Ishikawa (cell line): Measurements from ENCODE around the gene NMS.

Experiments
- CEBPB ChIP-seq: IDR thresholded peaks from 2 replicates; pipeline ENCODE4 v1.6.1; 2012
- CREB1 ChIP-seq: IDR thresholded peaks from 2 replicates; pipeline ENCODE4 v1.6.1; 2012; ENCODE audit warnings: low read depth
- EGR1 ChIP-seq: IDR thresholded peaks from 2 replicates; pipeline ENCODE4 v1.6.1; 2012
- EP300 ChIP-seq: IDR thresholded peaks from 2 replicates; pipeline ENCODE4 v1.6.1; 2012; ENCODE audit warnings: borderline replicate concordance
- FOXM1 ChIP-seq: IDR thresholded peaks from 2 replicates; pipeline ENCODE4 v1.6.1; 2012; ENCODE audit warnings: low read depth, borderline replicate concordance
- NFIC ChIP-seq: IDR thresholded peaks from 2 replicates; pipeline ENCODE4 v1.6.1; 2012
- RAD21 ChIP-seq: IDR thresholded peaks from 2 replicates; pipeline ENCODE4 v1.6.1; 2012; ENCODE audit warnings: low read depth
- REST ChIP-seq: IDR thresholded peaks from 2 replicates; pipeline ENCODE4 v1.6.1; 2012; ENCODE audit warnings: low read depth, mild to moderate bottlenecking
- TAF1 ChIP-seq: IDR thresholded peaks from 2 replicates; pipeline ENCODE4 v1.6.1; 2012; ENCODE audit warnings: low read depth, mild to moderate bottlenecking
- TCF12 ChIP-seq: IDR thresholded peaks from 2 replicates; pipeline ENCODE4 v1.6.1; 2012; ENCODE audit warnings: low read depth
- TEAD4 ChIP-seq: IDR thresholded peaks from 2 replicates; pipeline ENCODE4 v1.6.1; 2012
- YY1 ChIP-seq: IDR thresholded peaks from 2 replicates; pipeline ENCODE4 v1.6.1; 2012; ENCODE audit warnings: low read depth
- ZBTB7A ChIP-seq: IDR thresholded peaks from 2 replicates; pipeline ENCODE4 v1.6.1; 2012; ENCODE audit warnings: low read depth
- TF ChIP-seq, protein P1 (sequence below): IDR thresholded peaks from 2 replicates; pipeline ENCODE4 v1.6.1; 2012
- TF ChIP-seq, protein P2 (sequence below): IDR thresholded peaks from 2 replicates; pipeline ENCODE4 v1.6.1; 2012

NMS gene

DNA sequence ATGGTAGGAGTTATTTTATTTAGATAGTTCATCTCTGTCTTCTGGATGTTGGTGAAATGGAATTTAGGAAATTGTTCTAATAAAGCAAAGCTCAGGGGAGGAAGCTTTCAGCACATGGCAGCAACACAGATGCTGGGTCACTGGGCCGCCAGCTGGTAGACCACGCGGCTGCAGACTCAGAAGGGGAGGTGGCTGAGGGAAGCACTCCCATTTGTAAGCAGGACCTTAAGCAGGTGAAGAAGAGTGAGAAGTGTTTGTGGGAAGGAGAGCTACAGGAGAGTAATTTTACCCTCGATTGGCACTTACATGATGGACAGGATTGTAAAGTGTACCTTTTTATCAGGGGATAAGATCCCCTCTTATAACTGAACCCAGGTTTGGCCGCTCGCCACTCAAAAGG is 24.4 kb downstream of the NMS start:
- TF ChIP-seq, protein P1, sequence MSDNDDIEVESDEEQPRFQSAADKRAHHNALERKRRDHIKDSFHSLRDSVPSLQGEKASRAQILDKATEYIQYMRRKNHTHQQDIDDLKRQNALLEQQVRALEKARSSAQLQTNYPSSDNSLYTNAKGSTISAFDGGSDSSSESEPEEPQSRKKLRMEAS: no peak
- TF ChIP-seq NFIC (no peak), TCF12 (no peak), YY1 (no peak), CREB1 (no peak), RAD21 (no peak), TAF1 (no peak)
- TF ChIP-seq, protein P2, sequence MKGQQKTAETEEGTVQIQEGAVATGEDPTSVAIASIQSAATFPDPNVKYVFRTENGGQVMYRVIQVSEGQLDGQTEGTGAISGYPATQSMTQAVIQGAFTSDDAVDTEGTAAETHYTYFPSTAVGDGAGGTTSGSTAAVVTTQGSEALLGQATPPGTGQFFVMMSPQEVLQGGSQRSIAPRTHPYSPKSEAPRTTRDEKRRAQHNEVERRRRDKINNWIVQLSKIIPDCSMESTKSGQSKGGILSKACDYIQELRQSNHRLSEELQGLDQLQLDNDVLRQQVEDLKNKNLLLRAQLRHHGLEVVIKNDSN: no peak

DNA sequence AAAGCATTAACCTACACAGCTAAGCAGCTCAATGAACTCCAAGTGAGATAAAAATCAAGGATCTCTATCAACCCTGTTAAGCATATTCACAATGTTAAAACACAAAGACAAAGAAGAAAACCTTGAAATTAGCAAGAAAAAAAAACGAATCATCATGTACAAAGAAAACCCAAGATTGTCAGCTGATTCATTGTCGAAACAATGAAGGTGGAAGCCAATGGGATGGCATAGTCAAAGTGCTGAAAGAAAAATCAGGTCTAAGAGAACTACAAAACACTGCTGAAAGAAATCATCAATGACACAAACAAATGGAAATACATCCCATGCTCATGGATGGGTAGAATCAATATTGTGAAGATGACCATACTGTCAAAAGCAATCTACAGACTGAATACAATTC is 32.5 kb downstream of the NMS start:
- TF ChIP-seq CEBPB (no peak), NFIC (no peak), REST (no peak), TAF1 (no peak), FOXM1 (no peak), ZBTB7A (no peak), TCF12 (no peak), RAD21 (no peak), TEAD4 (no peak), YY1 (no peak), CREB1 (no peak), EGR1 (no peak)
- TF ChIP-seq, protein P2: no peak

DNA sequence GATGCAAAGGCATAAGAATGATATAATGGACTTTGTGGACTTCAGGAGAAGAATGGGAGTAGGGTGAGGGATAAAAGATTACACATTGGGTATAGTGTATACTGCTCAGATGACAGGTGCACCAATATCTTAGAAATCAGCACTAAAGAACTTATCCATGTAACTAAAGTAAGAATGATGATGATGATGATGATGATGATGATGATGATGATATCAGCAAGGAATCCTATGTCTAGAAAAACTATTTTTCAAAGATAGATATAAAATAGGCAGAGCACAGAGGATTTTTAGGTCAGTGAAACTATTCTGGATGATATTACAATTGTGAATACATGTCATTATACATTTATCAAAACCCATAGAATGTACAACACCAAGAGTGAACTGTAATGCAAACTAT is 34.3 kb downstream of the NMS start:
- TF ChIP-seq TAF1 (no peak), CEBPB (no peak), ZBTB7A (no peak), EP300 (no peak), FOXM1 (no peak)
- TF ChIP-seq, protein P2: no peak

- TF ChIP-seq YY1: no peak
- no peak for TF ChIP-seq TEAD4
- no peak for TF ChIP-seq TCF12
- TF ChIP-seq FOXM1: no peak
- TF ChIP-seq, protein P1: no peak
- TF ChIP-seq RAD21: no peak
- no peak for TF ChIP-seq CEBPB
- TF ChIP-seq TAF1: no peak
Measured at GRCh38 chr2:100509066-100509465, 38.8 kb downstream of the NMS start.

DNA sequence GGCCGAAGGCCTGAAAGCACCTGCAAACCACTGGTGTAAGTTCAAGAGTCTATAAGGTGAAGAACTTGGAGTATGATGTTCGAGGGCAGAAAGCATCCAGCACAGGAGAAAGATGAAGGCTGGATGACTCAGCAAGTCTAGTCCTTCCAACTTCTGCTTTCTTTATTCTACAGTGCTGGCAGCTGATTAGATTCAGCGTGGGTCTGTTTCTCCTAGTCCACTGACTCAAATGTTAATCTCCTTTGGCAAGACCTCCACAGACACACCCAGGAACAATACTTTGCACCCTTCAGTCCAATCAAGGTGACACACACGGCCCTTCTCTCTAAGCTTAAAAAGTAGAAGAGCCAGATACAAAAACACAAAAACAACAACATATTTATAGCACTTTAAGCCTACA is 43.4 kb downstream of the NMS start:
- TF ChIP-seq REST: no peak
- TF ChIP-seq FOXM1: no peak
- TF ChIP-seq, protein P2: no peak
- TF ChIP-seq, protein P1: no peak
- TF ChIP-seq YY1: no peak
- no peak for TF ChIP-seq RAD21
- TF ChIP-seq TEAD4: no peak
- no peak for TF ChIP-seq NFIC
- no peak for TF ChIP-seq CREB1
- TF ChIP-seq TCF12: no peak
- no peak for TF ChIP-seq CEBPB
- no peak for TF ChIP-seq ZBTB7A
- TF ChIP-seq TAF1: no peak
- TF ChIP-seq EGR1: no peak
- no peak for TF ChIP-seq EP300
